Subcutaneous adipose tissue (tissue), 4 donors: ENCODE results near the gene PABPC3. TPM values are rescaled to one million over a fixed set of nuclear protein-coding genes. Genes with fewer than 3 reads are reported as not detected.

Experiments used
- small RNA-seq: library from RNA; depleted of rRNA; stranded (forward); fragments of <200 nt; gene quantifications from one replicate; pipeline ENCODE3, GENCODE V24; 2016
- total RNA-seq, 4 donors: library from RNA; depleted of rRNA; stranded (reverse); fragments of >200 nt; gene quantifications; one replicate each; pipeline ENCODE4 v1.1.0, GENCODE V29; 2016
- TF ChIP-seq, protein P1 (sequence below): fragments of 450-650 bp; IDR thresholded peaks from one replicate; pipeline ENCODE4 v1.5.1; 2016; ENCODE audit warnings: low read depth, mild to moderate bottlenecking, control low read depth, antibody characterized with exemption, moderate library complexity

The PABPC3 gene
- total RNA-seq, 4 donors from 2014 or later: 0.17 to 0.33 (median 0.20) TPM

- TF ChIP-seq, protein P1, sequence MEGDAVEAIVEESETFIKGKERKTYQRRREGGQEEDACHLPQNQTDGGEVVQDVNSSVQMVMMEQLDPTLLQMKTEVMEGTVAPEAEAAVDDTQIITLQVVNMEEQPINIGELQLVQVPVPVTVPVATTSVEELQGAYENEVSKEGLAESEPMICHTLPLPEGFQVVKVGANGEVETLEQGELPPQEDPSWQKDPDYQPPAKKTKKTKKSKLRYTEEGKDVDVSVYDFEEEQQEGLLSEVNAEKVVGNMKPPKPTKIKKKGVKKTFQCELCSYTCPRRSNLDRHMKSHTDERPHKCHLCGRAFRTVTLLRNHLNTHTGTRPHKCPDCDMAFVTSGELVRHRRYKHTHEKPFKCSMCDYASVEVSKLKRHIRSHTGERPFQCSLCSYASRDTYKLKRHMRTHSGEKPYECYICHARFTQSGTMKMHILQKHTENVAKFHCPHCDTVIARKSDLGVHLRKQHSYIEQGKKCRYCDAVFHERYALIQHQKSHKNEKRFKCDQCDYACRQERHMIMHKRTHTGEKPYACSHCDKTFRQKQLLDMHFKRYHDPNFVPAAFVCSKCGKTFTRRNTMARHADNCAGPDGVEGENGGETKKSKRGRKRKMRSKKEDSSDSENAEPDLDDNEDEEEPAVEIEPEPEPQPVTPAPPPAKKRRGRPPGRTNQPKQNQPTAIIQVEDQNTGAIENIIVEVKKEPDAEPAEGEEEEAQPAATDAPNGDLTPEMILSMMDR: no peak
These were observed 51.9 kb downstream of the PABPC3 start for GRCh38 chr13:25147638-25148401.

GRCh38 chr13:25148402-25148771 lies 52.5 kb downstream of the PABPC3 start:
- TF ChIP-seq, protein P1: no peak

Small RNA genes within 50 kb of the gene (small RNA-seq; reads per million reads assigned to genes)
- gene AL359757.2: not detected

Other genes with a start within 250 kb of the PABPC3 start
- gene AMER2, start 76.2 kb downstream of the PABPC3 start, total RNA-seq: 1 to 10 TPM in 1 of 4 donors, under 1 TPM in 1, not detected in 2; 0.94 to 9.5 TPM
- gene MTMR6, start 191.4 kb downstream of the PABPC3 start, total RNA-seq: 10 to 100 TPM; 13.9 to 29.6 (median 23.1) TPM
- gene NUP58, start 205.5 kb downstream of the PABPC3 start, total RNA-seq: 10 to 100 TPM; 27.1 to 55.8 (median 43.8) TPM